T-helper 17 cell (primary cell): ENCODE measurements around the gene SMIM13. TPM values are rescaled to one million over a fixed set of nuclear protein-coding genes. Genes with fewer than 3 reads are reported as not detected.
"Not testable (repeated sequence)": the region's sequence is repeated elsewhere in the genome, so short reads cannot be mapped to it uniquely, and the experiment has no call there.

Experiments used
- ATAC-seq: fragments of 150-1000 bp; cut with Tn5 transposase; 2 replicates; pipeline ENCODE4 v1.10.0; 2021; ENCODE audit warnings: mild to moderate bottlenecking, moderate library complexity
- DNase-seq, 3 donors: peaks; one replicate each; pipeline versions ENCODE4 v3.0.0 to v3.0.0-alpha.2; 2020 to 2021
- H3K9me3 ChIP-seq: one replicate; pipeline ENCODE4 v1.7.0; 2013; ENCODE audit warnings: low read length, mild to moderate bottlenecking; ENCODE audit not compliant: control insufficient read depth, poor library complexity, severe bottlenecking
- H3K27ac Mint-ChIP-seq: one replicate; pipeline ENCODE4 v1.8.0; 2022; ENCODE audit warnings: mild to moderate bottlenecking, moderate library complexity, mixed read lengths
- H3K27me3 Mint-ChIP-seq: one replicate; pipeline ENCODE4 v1.8.0; 2022; ENCODE audit warnings: mixed read lengths
- H3K36me3 Mint-ChIP-seq: one replicate; pipeline ENCODE4 v1.8.0; 2022; ENCODE audit warnings: low read depth, mixed read lengths
- H3K4me1 Mint-ChIP-seq: one replicate; pipeline ENCODE4 v1.8.0; 2022; ENCODE audit warnings: mild to moderate bottlenecking, mixed read lengths
- H3K4me3 Mint-ChIP-seq: one replicate; pipeline ENCODE4 v1.8.0; 2022; ENCODE audit warnings: mild to moderate bottlenecking, moderate library complexity, mixed read lengths
- total RNA-seq, 4 donors: library from RNA in 2 of 4; stranded (reverse) in 2 of 4; gene quantifications; one replicate each; pipeline ENCODE4 v1.2.3 and lab custom pipeline; 2022 to 2026

The SMIM13 gene
- total RNA-seq, 2 donors from 2014 or later, result 7.5 to 10.1 TPM

DNA sequence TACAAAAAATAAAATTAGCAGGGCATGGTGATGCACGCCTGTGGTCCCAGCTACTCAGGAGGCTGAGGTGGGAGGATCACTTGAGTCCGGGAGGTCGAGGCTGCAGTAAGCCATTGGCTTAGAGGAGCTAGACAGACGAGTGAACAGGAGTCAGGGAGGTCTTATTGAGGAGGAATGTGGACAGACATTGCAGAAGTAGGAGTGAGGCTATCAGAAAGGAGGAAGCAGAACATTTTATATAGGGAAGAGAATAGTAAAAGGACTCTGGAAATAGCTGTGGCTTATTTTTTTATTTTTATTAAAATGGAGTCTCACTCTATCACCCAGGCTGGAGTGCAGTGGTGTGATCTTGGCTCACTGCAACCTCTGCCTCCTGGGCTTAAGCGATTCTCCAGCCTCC is 2.5 kb upstream of the SMIM13 start:
- H3K36me3 Mint-ChIP-seq, ATAC-seq, H3K27ac Mint-ChIP-seq, H3K9me3 ChIP-seq, DNase-seq, H3K4me3 Mint-ChIP-seq: not testable (repeated sequence)
- H3K27me3 Mint-ChIP-seq, result peaks cover 12% of the 10 kb centered on the region
- H3K4me1 Mint-ChIP-seq, result peaks cover 14% of the 10 kb centered on the region

DNA sequence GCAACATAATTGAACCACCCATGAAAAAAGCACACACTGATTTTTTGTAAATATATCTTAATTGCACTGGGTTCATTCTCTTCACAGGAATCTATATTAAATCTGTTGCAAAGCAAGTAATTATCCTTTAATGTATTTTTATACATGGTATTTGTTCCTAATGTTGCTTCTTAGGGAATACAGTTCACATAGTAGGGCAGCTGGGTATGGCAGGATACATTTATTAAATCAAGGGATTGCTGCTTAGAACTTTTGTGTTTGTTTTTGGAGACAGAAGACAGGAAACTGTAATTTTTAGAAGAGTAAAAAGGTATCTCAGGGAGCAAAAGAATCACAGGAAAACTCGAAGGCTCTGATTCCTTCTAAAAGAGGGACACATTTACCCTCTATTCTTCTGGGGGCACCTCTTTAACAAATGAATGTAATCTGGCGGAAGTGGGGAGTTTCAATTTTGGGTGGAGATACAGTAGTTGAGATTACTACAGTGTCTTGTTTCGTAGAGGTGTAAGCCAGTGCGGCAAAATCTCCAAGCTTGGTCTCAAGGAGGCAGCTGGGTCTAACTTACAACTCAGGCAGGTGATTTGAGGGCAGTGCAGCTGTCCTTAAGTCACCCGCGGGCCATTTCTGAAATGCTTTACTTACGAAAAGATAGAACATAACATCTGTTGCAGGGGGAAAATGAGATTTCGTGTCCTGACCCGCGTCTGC is 812 bp upstream of the SMIM13 start:
- ATAC-seq (peak; percentile 21), DNase-seq (no peak)
- no peaks in the 10 kb centered on the region for H3K9me3 ChIP-seq
- Mint-ChIP-seq H3K4me3 (peak overlapping the region; percentile 95), H3K27me3 (peaks cover 12% of the 10 kb centered on the region), H3K27ac (peak overlapping the region; percentile 97), H3K4me1 (peaks cover 17% of the 10 kb centered on the region), H3K36me3 (no peaks in the 10 kb centered on the region)

DNA sequence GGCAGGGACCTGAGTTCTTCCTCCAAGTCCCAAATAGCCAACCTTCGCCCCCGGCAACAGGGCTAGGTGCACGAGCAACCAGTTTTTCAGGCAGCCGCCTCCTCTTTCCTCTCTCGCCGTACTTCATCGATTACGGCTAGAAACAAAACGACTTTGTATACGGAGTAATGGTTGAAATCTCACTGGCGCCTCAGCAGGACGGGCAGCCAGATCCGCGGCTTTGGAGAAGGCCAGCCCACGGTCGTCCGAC is 333 bp upstream of the SMIM13 start:
- Mint-ChIP-seq H3K4me1 (peaks cover 19% of the 10 kb centered on the region), H3K27me3 (peaks cover 8% of the 10 kb centered on the region), H3K36me3 (no peaks in the 10 kb centered on the region), H3K4me3 (peak overlapping the region; percentile 95), H3K27ac (peak overlapping the region; percentile 97)
- DNase-seq (no peak), ATAC-seq (peak; percentile 21)
- H3K9me3 ChIP-seq, result no peaks in the 10 kb centered on the region

DNA sequence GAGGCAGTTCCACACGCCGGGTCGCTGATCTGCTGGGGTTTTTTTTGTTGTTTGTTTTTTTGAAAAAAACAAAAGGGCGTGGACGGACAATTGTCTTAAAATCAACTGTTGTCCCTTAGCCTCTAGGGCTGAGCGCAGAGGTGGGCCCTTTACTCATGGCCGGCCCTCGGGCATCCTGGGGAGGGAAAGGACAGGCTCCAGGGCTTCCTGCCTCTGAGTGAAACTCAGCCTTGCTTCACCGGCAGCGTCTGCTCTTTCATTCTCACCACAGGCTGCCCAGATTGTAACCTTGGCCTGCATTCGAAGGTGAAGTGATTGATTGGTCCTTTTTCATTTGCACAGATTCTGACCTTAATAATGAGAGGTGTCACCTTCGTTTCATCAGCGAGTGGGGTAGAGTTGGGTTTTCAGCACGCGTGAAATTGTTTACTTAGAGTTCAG is 797 bp downstream of the SMIM13 start:
- H3K4me3 Mint-ChIP-seq, result peak overlapping the region; percentile 95
- peak overlapping the region; percentile 97 for H3K27ac Mint-ChIP-seq
- DNase-seq, result peak in 2 of 3 donors; percentile 11 to 15
- peaks cover 19% of the 10 kb centered on the region for H3K4me1 Mint-ChIP-seq
- no peaks in the 10 kb centered on the region for H3K9me3 ChIP-seq
- H3K36me3 Mint-ChIP-seq, result no peaks in the 10 kb centered on the region
- H3K27me3 Mint-ChIP-seq, result no peaks in the 10 kb centered on the region
- peak; percentile 16 for ATAC-seq

DNA sequence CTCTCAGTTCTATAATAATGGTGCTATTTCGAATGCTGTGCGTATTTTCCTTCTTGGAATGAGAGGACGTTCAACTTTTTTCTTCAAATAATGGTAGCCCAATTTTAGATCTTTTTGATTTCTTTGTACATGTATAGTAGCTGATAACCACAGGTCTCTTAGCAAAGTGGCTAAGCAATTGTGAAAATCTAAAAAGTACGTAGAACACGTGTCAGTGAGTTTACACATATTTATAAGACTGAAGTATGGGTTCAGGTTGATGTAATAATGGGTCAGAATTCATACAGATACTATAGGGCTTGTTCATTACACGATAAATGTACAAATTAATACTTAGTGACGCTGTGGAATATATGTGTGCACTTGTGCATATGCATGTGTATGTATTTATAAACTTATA is 1.3 kb downstream of the SMIM13 start:
- H3K9me3 ChIP-seq, result no peaks in the 10 kb centered on the region
- H3K27me3 Mint-ChIP-seq, result no peaks in the 10 kb centered on the region

DNA sequence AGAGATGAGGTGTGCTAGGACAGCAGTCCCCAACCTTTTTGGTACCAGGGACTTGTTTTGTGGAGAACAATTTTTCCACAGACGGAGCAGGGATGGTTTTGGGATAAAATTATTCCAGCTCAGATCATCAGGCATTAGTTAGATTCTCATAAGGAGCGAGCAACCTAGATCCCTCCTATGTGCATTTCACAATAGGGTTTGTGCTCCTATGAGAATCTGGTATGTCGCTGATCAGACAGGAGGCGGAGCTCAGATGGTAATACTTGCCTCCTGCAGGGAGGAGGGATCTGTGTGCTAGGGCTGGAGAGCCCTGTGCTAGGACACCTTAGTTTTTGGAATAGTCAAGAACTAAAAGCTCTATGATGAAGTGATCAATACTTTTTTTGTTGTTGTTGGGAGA is 2.5 kb downstream of the SMIM13 start:
- Mint-ChIP-seq H3K27ac (no peak overlapping the region), H3K4me1 (peaks cover 27% of the 10 kb centered on the region)
- no peak for DNase-seq

More for the DNA sequence above, 1.3 kb downstream of the SMIM13 start:
- Mint-ChIP-seq H3K36me3 (no peaks in the 10 kb centered on the region), H3K4me1 (peaks cover 19% of the 10 kb centered on the region), H3K27ac (peak overlapping the region; percentile 97), H3K4me3 (peak overlapping the region; percentile 95)
- DNase-seq, result no peak
- no peak for ATAC-seq

DNA sequence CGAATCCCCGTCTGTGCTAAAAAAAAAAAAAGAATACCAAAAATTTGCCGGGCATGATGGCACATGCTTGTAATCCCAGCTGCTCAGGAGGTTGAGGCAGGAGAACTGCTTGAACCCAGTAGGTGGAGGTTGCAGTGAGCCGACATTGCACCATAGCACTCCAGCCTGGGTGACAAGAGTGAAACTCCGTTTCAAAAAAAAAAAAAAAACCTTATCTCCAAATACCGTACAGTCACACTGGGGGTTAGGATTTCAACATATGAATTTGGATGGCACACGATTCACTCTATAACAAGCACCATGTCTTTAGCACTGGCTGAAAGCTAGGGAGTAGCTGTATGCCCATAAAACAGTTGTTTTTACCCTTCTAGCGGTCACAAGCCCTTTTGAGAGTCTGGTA is 3.8 kb downstream of the SMIM13 start:
- Mint-ChIP-seq H3K4me1 (peaks cover 34% of the 10 kb centered on the region), H3K4me3 (no peak overlapping the region), H3K27ac (no peak overlapping the region), H3K27me3 (no peaks in the 10 kb centered on the region), H3K36me3 (no peaks in the 10 kb centered on the region)
- ATAC-seq, result no peak
- no peak for DNase-seq
- no peaks in the 10 kb centered on the region for H3K9me3 ChIP-seq

More for the DNA sequence above, 2.5 kb downstream of the SMIM13 start:
- no peak for ATAC-seq
- Mint-ChIP-seq H3K36me3 (no peaks in the 10 kb centered on the region), H3K4me3 (peak overlapping the region; percentile 83), H3K27me3 (no peaks in the 10 kb centered on the region)
- no peaks in the 10 kb centered on the region for H3K9me3 ChIP-seq

DNA sequence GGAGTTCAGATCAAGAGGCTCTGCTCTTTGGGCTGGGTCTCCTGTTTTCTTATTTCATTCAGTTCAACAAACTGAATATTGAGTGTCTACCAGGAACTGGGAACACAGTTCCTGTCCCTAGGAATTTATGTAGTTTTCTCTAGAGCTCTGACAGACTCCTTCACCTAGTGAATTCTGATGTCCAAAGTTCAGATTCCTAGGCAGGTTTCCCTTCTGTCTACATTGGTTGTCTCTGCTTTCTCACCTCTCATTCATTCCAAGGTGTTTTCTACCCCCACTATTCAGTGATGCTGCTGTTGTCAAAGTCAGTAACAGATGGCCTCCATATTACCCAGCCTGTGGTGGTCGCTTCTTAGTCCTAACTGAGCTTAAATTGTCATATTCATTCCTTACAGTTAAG is 4.4 kb downstream of the SMIM13 start:
- Mint-ChIP-seq H3K36me3 (no peaks in the 10 kb centered on the region), H3K27me3 (no peaks in the 10 kb centered on the region), H3K4me1 (peaks cover 31% of the 10 kb centered on the region), H3K4me3 (no peak overlapping the region), H3K27ac (no peak overlapping the region)
- DNase-seq, result no peak
- no peak for ATAC-seq
- no peaks in the 10 kb centered on the region for H3K9me3 ChIP-seq

DNA sequence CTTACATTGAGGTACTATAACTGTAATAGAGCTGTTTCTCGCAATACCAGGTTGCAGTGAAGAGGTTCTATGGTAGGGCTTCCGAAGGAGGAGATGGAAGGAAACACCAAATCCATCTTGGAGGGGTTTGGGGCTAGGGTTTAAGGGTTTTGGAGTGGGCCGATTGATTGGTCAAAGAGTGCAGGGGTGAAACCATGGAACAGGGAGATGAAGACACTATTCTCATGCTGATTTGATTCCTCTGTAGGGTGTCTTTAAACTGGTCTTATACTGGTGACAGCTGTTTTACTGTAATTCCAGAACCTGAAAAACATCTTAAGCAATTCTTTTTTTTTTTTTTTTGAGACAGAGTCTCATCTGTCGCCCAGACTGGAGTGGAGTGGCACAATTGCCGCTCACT is 7.8 kb downstream of the SMIM13 start:
- no peaks in the 10 kb centered on the region for H3K36me3 Mint-ChIP-seq
- no peaks in the 10 kb centered on the region for H3K9me3 ChIP-seq
- DNase-seq (no peak), ATAC-seq (no peak)
- H3K4me1 Mint-ChIP-seq, result peaks cover 28% of the 10 kb centered on the region
- H3K27ac Mint-ChIP-seq, result no peak overlapping the region
- H3K27me3 Mint-ChIP-seq, result no peaks in the 10 kb centered on the region
- no peak overlapping the region for H3K4me3 Mint-ChIP-seq

DNA sequence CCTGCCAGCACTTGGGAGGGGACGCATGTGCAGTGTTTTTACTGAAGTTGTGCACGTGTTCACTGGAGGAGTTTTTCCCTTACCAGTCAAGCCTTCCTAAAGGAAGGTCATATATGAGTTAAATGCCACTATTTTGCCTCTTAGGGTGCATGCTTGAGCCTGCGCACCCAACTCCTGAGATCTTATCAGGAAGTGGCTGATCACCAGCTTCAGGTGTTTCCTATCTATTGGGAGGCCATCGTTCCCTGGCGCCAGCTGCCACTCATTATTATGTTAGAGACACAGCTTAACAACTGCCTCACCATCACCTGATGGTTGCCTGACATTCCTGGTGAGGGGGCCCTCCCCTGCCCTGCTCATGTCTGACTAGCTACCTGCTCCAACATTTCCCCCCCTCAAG is 9.4 kb downstream of the SMIM13 start:
- Mint-ChIP-seq H3K27ac (no peak overlapping the region), H3K4me3 (no peak overlapping the region), H3K27me3 (no peaks in the 10 kb centered on the region), H3K36me3 (no peaks in the 10 kb centered on the region), H3K4me1 (peaks cover 33% of the 10 kb centered on the region)
- DNase-seq (no peak), ATAC-seq (no peak)
- no peaks in the 10 kb centered on the region for H3K9me3 ChIP-seq

DNA sequence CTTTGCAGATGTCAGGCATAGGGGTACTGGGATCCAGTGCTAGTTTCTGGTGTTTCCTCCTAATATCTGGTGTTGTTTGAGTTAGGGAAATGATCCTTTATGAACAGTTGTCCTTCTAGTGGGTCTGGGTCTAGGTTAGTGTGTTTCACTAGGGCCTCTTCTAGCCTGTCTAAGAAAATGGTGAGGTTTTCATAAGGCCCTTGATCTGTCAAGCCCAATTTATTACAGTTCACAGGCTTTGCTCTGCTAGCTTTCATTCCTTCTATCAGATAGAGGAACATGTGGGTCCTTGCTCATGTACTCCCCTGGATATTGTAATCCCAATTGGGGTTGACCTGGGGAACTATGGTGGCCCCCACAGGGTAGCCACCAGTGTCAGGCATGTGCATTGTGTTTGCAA is 15.1 kb downstream of the SMIM13 start:
- ATAC-seq (no peak), DNase-seq (no peak)
- Mint-ChIP-seq H3K4me3 (no peak overlapping the region), H3K27ac (no peak overlapping the region), H3K4me1 (peaks cover 28% of the 10 kb centered on the region), H3K36me3 (no peaks in the 10 kb centered on the region), H3K27me3 (no peaks in the 10 kb centered on the region)
- H3K9me3 ChIP-seq, result no peaks in the 10 kb centered on the region

DNA sequence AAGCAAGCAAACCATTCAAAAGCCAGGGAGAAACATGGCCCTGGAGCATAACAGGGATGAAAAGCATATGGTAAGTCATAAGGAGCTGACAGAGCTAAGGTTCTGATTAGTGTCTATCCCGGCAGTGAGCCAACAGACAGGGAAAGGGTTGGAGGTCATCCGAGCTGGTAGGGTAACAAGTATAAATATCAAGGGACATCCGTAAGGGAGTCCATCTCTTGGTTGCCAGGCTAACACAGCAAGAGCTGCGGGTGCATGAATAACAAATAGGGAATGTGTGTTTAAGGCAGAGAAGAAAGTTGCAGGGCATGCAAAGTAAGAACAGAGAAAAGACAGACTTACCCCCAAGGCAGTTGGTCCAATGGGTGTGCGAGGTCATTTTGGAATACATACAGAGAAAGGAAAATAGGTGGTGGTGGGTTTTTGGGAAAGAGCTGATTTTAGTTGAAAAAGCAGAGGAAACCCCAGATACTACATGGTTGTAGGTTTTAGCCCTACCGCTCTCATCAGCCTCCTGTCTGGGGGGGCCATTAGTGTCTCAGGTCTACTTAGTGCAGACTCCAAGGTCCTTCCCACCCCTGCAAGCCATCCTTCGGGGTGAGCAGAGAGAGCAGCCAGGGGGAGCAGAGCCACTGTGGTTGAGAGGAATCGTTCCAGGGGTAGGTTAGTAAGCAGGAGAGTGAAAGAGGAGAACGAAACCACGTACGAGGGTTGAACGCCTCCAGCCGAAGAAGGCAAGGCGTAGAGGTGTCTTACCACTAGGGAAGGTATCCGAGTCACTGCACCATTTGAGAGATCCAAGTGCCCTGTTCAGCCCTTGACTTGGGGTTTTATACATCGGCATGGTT is 17.5 kb downstream of the SMIM13 start, which contains the start of gene ERVFRD-1:
Gene ERVFRD-1 (minus strand): TSS at position 805 of the 848 bp plus-strand sequence. CDS start 6,415 bp downstream, outside the sequence.
- peak within 1 kb of the TSS; percentile 82 for H3K27ac Mint-ChIP-seq
- no peaks in the 10 kb centered on the region for H3K27me3 Mint-ChIP-seq
- H3K4me1 Mint-ChIP-seq, result peaks cover 24% of the 10 kb centered on the region
- peak; percentile 33 for ATAC-seq
- H3K36me3 Mint-ChIP-seq, result no peaks in the 10 kb centered on the region
- peak within 1 kb of the TSS; percentile 70 for H3K4me3 Mint-ChIP-seq
- DNase-seq, result no peak
- H3K9me3 ChIP-seq, result no peaks in the 10 kb centered on the region

DNA sequence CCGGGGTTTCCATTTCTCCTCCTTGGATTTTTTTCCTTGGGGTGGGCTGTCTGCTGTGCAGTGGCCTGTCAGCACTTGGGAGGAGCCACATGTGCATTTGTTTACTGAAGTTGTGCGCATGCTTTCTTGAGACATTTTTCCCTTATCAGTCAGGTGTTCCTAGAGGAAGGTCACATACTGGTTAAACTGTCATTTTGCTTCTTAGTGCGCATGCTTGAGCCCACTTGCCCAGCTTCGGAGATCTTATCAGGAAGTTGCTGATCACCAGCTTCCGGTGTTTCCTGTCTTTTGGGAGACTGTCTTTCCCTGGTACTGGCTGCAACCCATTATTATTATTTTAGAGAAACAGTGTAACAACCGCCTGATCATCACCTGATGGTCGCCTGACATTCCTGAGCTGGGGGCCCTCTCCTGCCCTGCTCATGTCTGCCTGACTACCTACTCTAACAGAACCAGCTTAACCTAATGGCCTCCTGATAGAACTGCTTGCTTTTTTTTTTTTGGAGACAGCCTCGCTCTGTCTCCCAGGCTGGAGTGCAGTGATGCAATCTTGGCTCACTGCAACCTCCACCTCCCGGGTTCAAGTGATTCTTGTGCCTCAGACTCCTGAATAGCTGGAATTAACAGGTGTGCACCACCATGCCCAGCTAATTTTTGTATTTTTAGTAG is 18.3 kb downstream of the SMIM13 start:
- Mint-ChIP-seq H3K27ac (peak overlapping the region; percentile 82), H3K27me3 (no peaks in the 10 kb centered on the region), H3K36me3 (no peaks in the 10 kb centered on the region), H3K4me3 (peak overlapping the region; percentile 70), H3K4me1 (peaks cover 27% of the 10 kb centered on the region)
- DNase-seq, result no peak
- H3K9me3 ChIP-seq, result no peaks in the 10 kb centered on the region
- ATAC-seq, result no peak
